Forelimb muscle (tissue), 1 donor: ENCODE data around the gene TCF7L2. TPM values are rescaled to one million over a fixed set of nuclear protein-coding genes. Genes with fewer than 3 reads are reported as not detected.
"Not testable (repeated sequence)": the region's sequence is repeated elsewhere in the genome, so short reads cannot be mapped to it uniquely, and the experiment has no call there.

Source experiments
- DNase-seq: peaks from one replicate; pipeline ENCODE4 v3.0.0-alpha.2; 2013; ENCODE audit warnings: low read depth
- polyA plus RNA-seq: library from polyadenylated mRNA; unstranded; fragments of 120-200 nt; gene quantifications from one replicate; pipeline ENCODE4 v1.2.1, GENCODE V29; 2013; ENCODE audit not compliant: insufficient read length

TCF7L2 gene
- polyA plus RNA-seq, 1 donor, result 47.5 TPM

DNA sequence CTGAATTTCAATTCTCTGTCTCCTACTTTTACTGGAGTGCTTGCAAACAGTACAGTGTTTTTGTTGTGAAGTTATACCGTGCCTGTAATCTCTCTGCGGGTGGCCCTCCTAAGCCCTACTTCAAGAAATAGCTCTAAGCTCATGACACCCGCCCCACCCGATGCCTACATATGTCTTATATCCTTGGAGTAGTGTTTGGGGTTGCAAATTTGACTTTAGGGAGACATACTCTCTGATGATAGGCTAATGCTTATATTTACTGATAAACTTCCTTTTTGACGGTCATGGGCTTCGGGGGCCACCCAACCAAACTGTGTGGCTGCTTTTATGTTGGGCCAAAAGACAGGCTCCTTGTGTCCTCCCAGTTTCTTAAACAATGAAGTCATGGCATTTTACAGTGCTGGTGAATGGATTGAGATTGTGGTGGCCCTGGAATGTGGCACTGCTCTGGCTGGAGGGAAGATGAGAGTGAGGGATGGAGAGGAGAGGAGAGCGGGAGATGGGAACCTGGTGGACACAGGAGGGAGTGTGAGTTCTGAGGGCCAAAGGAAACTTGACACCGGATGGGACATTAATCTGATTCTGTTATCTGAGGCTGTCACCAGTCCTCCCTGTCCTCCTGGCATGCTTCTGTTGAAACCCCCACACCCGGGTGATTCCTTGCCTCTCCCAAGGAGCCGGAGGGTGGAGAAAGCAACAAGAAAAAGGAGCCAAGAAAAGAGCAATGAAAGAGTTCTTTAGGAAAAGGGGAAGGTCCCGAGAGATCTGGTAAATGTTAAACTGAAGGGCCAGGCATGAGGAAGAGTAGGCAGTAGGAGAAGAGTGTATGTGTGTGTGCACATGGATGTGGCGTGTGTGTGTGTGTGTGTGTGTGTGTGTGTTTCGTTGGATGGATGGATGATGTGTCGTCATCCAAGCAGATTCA, 113.3 kb downstream of the TCF7L2 start:
- DNase-seq, result no peak

GRCh38 chr10:113064039-113064438, 114.0 kb downstream of the TCF7L2 start:
- DNase-seq, result no peak

- DNase-seq, result not testable (repeated sequence)
These were observed 116.1 kb downstream of the TCF7L2 start for GRCh38 chr10:113066120-113066519.

DNA sequence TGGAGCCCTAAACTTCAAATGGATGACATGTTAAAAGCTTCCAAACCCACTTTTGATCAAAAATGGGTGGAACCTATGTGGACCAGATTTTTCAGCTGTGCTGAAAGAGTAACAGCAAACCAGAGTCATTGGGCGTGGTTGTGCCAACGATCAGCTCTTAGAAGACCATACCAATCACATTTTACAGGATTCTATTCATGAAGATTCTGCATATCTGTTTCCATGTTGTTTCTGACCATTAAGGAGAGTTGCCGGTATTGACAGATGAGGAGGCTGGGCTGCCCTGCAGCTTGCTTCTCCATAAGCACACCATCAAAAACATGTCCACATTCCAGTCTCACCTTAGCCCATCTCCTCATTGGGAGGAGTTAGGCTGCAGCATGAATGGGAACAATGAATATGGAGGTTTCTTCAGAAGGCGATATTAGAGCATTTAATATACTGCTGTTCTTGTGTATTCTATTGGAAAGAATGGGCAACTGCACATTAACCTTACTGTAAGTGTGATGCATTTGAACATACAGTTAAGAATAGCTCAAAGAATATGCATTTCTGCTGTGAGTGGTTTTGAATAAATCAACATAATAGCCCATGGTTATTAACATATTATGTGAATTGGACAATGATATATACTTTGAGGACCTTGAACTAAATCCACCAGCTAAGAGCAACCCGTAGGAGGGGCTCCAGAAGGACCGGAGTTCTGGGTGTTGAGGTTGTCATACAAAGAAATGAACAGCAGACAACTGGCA, 116.7 kb downstream of the TCF7L2 start:
- DNase-seq, result no peak

DNA sequence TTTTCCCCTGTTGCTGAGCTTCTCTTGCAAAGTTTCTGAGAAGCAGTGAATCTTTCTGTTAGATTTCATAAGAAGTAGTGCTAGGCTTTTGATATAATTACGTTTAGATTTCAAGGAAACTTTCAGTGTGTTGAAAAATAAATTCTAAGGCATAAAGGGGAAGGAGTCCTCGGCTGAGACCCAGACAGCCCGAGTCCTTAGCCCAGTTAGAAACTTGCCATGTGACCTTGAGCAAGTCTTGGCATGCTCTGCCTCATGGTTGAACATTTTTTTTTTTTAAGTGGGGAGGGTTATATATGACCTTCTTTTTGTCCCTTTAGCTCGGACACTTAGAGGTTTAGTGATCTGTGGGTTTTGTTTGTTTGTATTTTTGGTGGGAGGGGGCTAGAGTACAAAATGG, 117.5 kb downstream of the TCF7L2 start:
- DNase-seq, result no peak

GRCh38 chr10:113068178-113068890, 118.3 kb downstream of the TCF7L2 start:
- no peak for DNase-seq

- DNase-seq, result no peak
These were observed 119.5 kb downstream of the TCF7L2 start for GRCh38 chr10:113069595-113069994.

GRCh38 chr10:113071446-113071845, 121.4 kb downstream of the TCF7L2 start:
- DNase-seq, result no peak

DNA sequence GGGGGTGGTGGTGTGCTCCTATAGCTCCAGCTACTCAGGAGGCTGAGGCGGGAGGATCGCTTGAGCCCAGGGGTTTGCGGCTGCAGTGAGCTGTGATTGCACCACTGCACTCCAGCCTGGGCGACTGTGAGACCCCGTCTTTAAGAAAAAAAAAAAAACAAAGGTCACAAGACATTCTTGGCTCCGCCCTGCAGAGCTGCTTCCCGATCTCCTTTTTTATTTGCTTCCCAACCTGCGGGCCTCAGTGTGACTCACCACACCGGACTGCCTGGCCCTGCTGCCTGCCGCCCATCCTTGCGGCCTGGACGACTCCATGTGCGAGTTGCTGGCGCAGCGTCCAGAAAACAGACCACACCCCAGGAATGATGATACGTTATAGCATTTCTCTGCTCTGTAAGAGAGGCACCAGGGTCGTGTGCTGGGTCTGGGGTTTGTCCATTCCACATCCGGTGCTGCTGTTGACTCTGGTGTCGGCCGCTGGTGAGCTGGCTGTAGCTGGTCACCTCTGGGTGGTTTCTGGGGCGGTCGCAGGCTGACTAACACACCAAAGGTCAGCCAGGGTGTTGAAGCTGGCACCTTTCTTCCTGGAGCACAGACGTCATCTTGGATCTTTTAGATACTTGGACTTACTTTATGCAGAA, 123.6 kb downstream of the TCF7L2 start:
- no peak for DNase-seq

DNA sequence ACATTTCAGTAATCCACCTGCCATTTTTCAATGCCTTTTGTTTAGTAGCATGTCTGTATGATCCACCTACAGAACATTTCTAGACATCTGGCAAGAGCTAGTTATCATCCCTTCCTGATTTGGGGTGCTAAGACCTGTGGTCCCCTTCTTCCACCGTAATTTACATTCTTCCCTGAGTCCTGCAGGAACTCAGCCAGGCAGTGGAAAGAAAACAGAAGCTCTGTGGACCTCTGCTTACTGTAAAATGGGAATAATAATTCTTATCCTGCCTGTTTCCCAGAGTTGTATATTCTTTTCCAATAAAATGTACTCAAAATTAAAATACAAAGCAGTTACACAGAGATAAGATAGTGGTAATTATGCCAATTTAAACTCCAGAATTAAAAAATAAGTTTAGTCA, 126.9 kb downstream of the TCF7L2 start:
- DNase-seq, result no peak

GRCh38 chr10:113078282-113078907, 128.3 kb downstream of the TCF7L2 start:
- DNase-seq, result no peak

- DNase-seq, result no peak
These were observed 130.2 kb downstream of the TCF7L2 start for GRCh38 chr10:113080061-113080924.

DNA sequence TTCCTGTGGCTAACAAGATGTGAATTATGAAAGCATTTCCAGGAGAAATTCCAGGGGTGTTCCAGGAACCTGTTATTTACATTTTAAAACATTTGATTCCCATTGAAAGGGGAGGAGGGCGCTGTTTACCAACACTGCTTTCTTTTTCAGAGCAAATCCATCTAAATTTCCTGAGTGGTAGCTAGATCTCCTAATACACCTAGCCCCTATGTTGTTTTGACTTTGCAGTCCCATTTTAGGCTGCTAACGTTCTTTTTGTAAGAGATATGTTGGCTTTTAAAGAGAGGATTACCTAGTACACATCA, 130.8 kb downstream of the TCF7L2 start:
- no peak for DNase-seq

DNA sequence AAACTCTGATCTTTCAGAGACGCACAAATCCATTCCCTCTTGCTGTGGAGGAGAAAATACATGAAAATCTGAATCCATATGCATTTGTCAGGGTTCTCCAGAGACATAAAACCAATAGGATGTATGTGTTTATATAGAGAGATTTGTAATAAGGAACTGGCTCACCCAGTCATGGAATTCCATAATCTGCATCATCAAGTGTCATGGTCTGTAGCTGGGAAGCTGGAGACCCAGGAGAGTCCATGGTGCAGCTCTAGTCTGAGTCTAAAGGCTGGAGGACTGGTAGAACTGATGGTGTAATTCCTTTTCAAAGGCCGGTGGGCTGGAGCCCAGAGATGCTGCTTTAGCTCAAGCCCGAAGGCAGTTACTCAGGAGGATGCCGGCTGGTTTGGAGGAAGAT, 134.0 kb downstream of the TCF7L2 start:
- no peak for DNase-seq

DNA sequence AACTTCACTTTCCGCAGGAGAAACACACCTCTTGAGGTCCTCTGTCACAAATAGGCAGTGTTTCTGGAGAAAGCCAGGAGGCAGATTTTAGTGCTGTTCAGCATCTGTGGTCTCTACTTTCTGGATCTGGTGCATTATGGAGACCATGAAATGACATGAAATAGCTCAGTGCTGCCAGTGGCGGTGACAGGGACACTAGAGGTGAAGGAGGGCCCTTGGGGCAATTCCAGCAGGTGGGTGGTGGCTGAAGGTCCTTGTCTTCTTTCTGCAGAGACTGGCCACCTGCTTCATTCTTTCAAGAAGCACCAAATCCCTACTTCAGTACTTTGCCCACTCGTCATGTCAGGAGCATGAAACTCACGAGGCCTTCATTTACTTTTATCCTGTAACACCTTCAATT, 135.7 kb downstream of the TCF7L2 start:
- DNase-seq, result no peak

GRCh38 chr10:113086282-113086681, 136.2 kb downstream of the TCF7L2 start:
- no peak for DNase-seq

- DNase-seq, result no peak
These were observed 137.3 kb downstream of the TCF7L2 start for GRCh38 chr10:113087165-113088029.

DNA sequence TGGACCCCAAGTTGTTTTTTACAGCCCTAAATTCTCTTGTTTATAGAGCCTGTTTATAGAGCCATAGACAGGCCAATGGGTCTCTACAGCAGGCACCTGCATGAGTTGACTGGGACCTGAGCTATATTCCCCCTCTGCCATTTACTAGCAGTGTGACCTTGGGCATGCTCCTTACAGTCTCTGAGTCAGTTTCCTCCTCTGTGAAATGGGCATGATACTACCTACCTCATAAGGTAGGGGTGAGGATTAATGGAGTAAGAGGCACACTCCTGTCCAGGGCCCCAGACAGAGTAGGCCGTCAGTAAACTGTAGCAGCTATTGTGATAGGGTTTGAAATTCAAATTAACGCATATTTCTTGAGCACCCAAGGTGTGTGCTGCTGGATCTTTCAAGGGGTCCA, 138.1 kb downstream of the TCF7L2 start:
- DNase-seq, result no peak

DNA sequence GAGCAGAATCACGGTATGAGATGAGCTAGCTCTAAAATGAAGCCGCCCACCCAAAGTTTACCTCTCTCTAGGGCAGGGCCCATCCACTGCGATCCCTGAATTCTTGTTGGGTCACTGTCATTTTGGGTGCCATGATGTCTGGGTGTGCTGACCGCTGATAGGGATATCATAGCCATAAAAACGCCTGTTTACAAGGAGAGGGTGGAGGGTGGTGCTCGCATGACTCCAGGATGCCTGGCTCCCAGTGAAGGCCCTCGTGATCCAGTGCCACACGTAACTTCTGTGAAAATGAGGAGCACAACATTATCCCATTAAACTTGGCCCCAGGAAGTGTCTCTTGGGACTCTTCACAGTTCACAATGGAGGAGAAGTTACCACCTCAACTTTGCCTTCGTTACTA, 139.5 kb downstream of the TCF7L2 start:
- no peak for DNase-seq

- DNase-seq, result no peak
These were observed 141.9 kb downstream of the TCF7L2 start for GRCh38 chr10:113091920-113092319.
